T-helper 17 cell (primary cell): ENCODE measurements around the gene TCEAL1. TPM values are rescaled to one million over a fixed set of nuclear protein-coding genes. Genes with fewer than 3 reads are reported as not detected.

Source experiments
- ATAC-seq: fragments of 150-1000 bp; cut with Tn5 transposase; 2 replicates; pipeline ENCODE4 v1.10.0; 2021; ENCODE audit warnings: mild to moderate bottlenecking, moderate library complexity
- DNase-seq, 3 donors: peaks; one replicate each; pipeline versions ENCODE4 v3.0.0 to v3.0.0-alpha.2; 2020 to 2021
- H3K9me3 ChIP-seq: one replicate; pipeline ENCODE4 v1.7.0; 2013; ENCODE audit warnings: low read length, mild to moderate bottlenecking; ENCODE audit not compliant: control insufficient read depth, poor library complexity, severe bottlenecking
- H3K27ac Mint-ChIP-seq: one replicate; pipeline ENCODE4 v1.8.0; 2022; ENCODE audit warnings: mild to moderate bottlenecking, moderate library complexity, mixed read lengths
- H3K27me3 Mint-ChIP-seq: one replicate; pipeline ENCODE4 v1.8.0; 2022; ENCODE audit warnings: mixed read lengths
- H3K36me3 Mint-ChIP-seq: one replicate; pipeline ENCODE4 v1.8.0; 2022; ENCODE audit warnings: low read depth, mixed read lengths
- H3K4me1 Mint-ChIP-seq: one replicate; pipeline ENCODE4 v1.8.0; 2022; ENCODE audit warnings: mild to moderate bottlenecking, mixed read lengths
- H3K4me3 Mint-ChIP-seq: one replicate; pipeline ENCODE4 v1.8.0; 2022; ENCODE audit warnings: mild to moderate bottlenecking, moderate library complexity, mixed read lengths
- total RNA-seq, 4 donors: library from RNA in 2 of 4; stranded (reverse) in 2 of 4; gene quantifications; one replicate each; pipeline ENCODE4 v1.2.3 and lab custom pipeline; 2022 to 2026

The TCEAL1 gene
- total RNA-seq, 2 donors from 2014 or later: 3.7 to 4.7 TPM

GRCh38 chrX:103674531-103675454 is 46.0 kb downstream of the TCEAL1 start:
- no peaks in the 10 kb centered on the region for H3K27me3 Mint-ChIP-seq
- H3K36me3 Mint-ChIP-seq: peaks cover 7% of the 10 kb centered on the region
- no peak overlapping the region for H3K4me3 Mint-ChIP-seq
- no peak for ATAC-seq
- no peaks in the 10 kb centered on the region for H3K9me3 ChIP-seq
- peaks cover 10% of the 10 kb centered on the region for H3K4me1 Mint-ChIP-seq
- no peak for DNase-seq
- no peak overlapping the region for H3K27ac Mint-ChIP-seq

- Mint-ChIP-seq H3K27me3 (no peaks in the 10 kb centered on the region), H3K4me1 (peaks cover 10% of the 10 kb centered on the region), H3K27ac (no peak overlapping the region), H3K4me3 (no peak overlapping the region), H3K36me3 (peaks cover 7% of the 10 kb centered on the region)
- ATAC-seq (no peak), DNase-seq (no peak)
- no peaks in the 10 kb centered on the region for H3K9me3 ChIP-seq
Observed at GRCh38 chrX:103678199-103678993, 49.6 kb downstream of the TCEAL1 start.

Other genes with a start within 250 kb of the TCEAL1 start
- under 1 TPM in 1 of 2 donors, not detected in 1; 0.31 TPM for gene RAB40A, start 109.5 kb upstream of the TCEAL1 start, total RNA-seq
- 10 to 100 TPM in 1 of 2 donors, 1 to 10 TPM in 1; 6.6 to 11.9 TPM for gene TCEAL4, start 43.5 kb upstream of the TCEAL1 start, total RNA-seq
- gene TCEAL3, start 21.0 kb upstream of the TCEAL1 start, total RNA-seq: 1 to 10 TPM; 5.2 to 7.6 TPM
- 100 to 1,000 TPM; 176 to 192 TPM for gene MORF4L2, start 57.7 kb downstream of the TCEAL1 start, total RNA-seq
- not detected for gene TMEM31, start 81.9 kb downstream of the TCEAL1 start, total RNA-seq
- gene PLP1, start 147.9 kb downstream of the TCEAL1 start, total RNA-seq: not detected
- gene RAB9B, start 203.3 kb downstream of the TCEAL1 start, total RNA-seq: under 1 TPM; 0.18 to 0.25 TPM